GM23338 (cell line): ENCODE results near the gene FASTKD1. TPM values are rescaled to one million over a fixed set of nuclear protein-coding genes. Genes with fewer than 3 reads are reported as not detected.
"Not testable (repeated sequence)": the region's sequence is repeated elsewhere in the genome, so short reads cannot be mapped to it uniquely, and the experiment has no call there.

Experiments
- ATAC-seq: fragments of 200-7000 bp; cut with Tn5 transposase; 3 replicates; pipeline ENCODE4 v1.9.1; 2020
- DNase-seq: peaks from one replicate; pipeline ENCODE4 v3.0.0-alpha.2; 2015; ENCODE audit warnings: low spot score
- H2AFZ ChIP-seq: fragments of 200-600 bp; sonication (generic); 2 replicates; pipeline ENCODE4 v1.8.0; 2016; ENCODE audit warnings: antibody characterized with exemption, mild to moderate bottlenecking, moderate library complexity
- H3F3A ChIP-seq: fragments of 200-600 bp; sonication (generic); replicated peaks from 2 replicates; pipeline ENCODE4 v1.8.0; 2017; ENCODE audit warnings: antibody characterized with exemption, mixed run types, low read depth
- H3K27ac ChIP-seq: fragments of 200-600 bp; sonication (generic); 2 replicates; pipeline ENCODE4 v1.6.1; 2016; ENCODE audit warnings: low read depth
- H3K27me3 ChIP-seq: fragments of 200-600 bp; sonication (generic); 2 replicates; pipeline ENCODE4 v1.8.0; 2016; ENCODE audit warnings: mild to moderate bottlenecking, mixed run types, moderate library complexity; ENCODE audit not compliant: insufficient read depth
- H3K36me3 ChIP-seq: fragments of 200-600 bp; sonication (generic); 2 replicates; pipeline ENCODE4 v1.8.0; 2016; ENCODE audit warnings: mild to moderate bottlenecking; ENCODE audit not compliant: insufficient read depth
- H3K4me1 ChIP-seq: fragments of 200-600 bp; sonication (generic); 2 replicates; pipeline ENCODE4 v1.8.0; 2016; ENCODE audit warnings: mild to moderate bottlenecking, moderate library complexity; ENCODE audit not compliant: insufficient read depth
- H3K4me2 ChIP-seq: fragments of 200-600 bp; sonication (generic); 2 replicates; pipeline ENCODE4 v1.7.1; 2017; ENCODE audit warnings: mixed run types
- H3K4me3 ChIP-seq: fragments of 200-600 bp; sonication (generic); 2 replicates; pipeline ENCODE4 v1.6.1; 2016; ENCODE audit warnings: mixed run types
- H3K79me2 ChIP-seq: fragments of 200-600 bp; sonication (generic); replicated peaks from 2 replicates; pipeline ENCODE4 v1.8.0; 2017; ENCODE audit warnings: mild to moderate bottlenecking; ENCODE audit not compliant: insufficient read depth
- H3K9me2 ChIP-seq: fragments of 200-600 bp; sonication (generic); 2 replicates; pipeline ENCODE4 v1.8.0; 2017; ENCODE audit not compliant: insufficient read depth
- H4K20me1 ChIP-seq: fragments of 200-600 bp; sonication (generic); replicated peaks from 2 replicates; pipeline ENCODE4 v1.8.0; 2017; ENCODE audit warnings: mild to moderate bottlenecking; ENCODE audit not compliant: insufficient read depth
- H3K27ac Mint-ChIP-seq: 2 replicates; pipeline ENCODE4 v1.8.0; 2020; ENCODE audit warnings: inconsistent platforms, mild to moderate bottlenecking, moderate library complexity, mixed read lengths
- H3K27me3 Mint-ChIP-seq: 3 replicates; pipeline ENCODE4 v1.8.0; 2022; ENCODE audit warnings: low read depth, mild to moderate bottlenecking, moderate library complexity, mixed read lengths, inconsistent platforms; ENCODE audit not compliant: insufficient read depth, poor library complexity
- H3K36me3 Mint-ChIP-seq: 3 replicates; pipeline ENCODE4 v1.8.0; 2021; ENCODE audit warnings: low read depth, mild to moderate bottlenecking, inconsistent platforms, moderate library complexity, mixed read lengths
- H3K4me1 Mint-ChIP-seq: 3 replicates; pipeline ENCODE4 v1.8.0; 2020; ENCODE audit warnings: mild to moderate bottlenecking, inconsistent platforms, mixed read lengths
- H3K4me3 Mint-ChIP-seq: 3 replicates; pipeline ENCODE4 v1.8.0; 2021; ENCODE audit warnings: moderate library complexity, mild to moderate bottlenecking, inconsistent platforms, mixed read lengths
- H3K9me3 Mint-ChIP-seq: 3 replicates; pipeline ENCODE4 v1.8.0; 2020; ENCODE audit warnings: moderate library complexity, mild to moderate bottlenecking, inconsistent platforms, mixed read lengths
- JUNB ChIP-seq: IDR thresholded peaks from one replicate; pipeline ENCODE4 v1.6.1; 2016; ENCODE audit warnings: antibody characterized with exemption; ENCODE audit not compliant: unreplicated experiment
- NANOG ChIP-seq: IDR thresholded peaks from 2 replicates; pipeline ENCODE4 v1.6.1; 2016; ENCODE audit warnings: antibody characterized with exemption, borderline replicate concordance
- polyA plus RNA-seq: library from polyadenylated mRNA; unstranded; fragments of >200 nt; fragmentation: Nextera tagmentation; extraction: Ambion mirVana; gene quantifications from 2 replicates; pipeline ENCODE4 v1.2.1, GENCODE V29; 2016
- total RNA-seq: library from RNA; depleted of rRNA; stranded (reverse); fragments of >200 nt; shearing (Covaris generic); gene quantifications from 2 replicates; pipeline ENCODE4 v1.2.3, GENCODE V29; 2014
- TF ChIP-seq, protein P1 (sequence below): fragments of 250-450 bp; sonication (Bioruptor Pico); IDR thresholded peaks from 2 replicates; pipeline ENCODE4 v1.5.0; 2020; ENCODE audit warnings: mild to moderate bottlenecking, moderate library complexity

Gene FASTKD1
- total and polyA plus RNA-seq, 2 experiments from 2014 or later: 49.0 to 53.3 TPM

DNA sequence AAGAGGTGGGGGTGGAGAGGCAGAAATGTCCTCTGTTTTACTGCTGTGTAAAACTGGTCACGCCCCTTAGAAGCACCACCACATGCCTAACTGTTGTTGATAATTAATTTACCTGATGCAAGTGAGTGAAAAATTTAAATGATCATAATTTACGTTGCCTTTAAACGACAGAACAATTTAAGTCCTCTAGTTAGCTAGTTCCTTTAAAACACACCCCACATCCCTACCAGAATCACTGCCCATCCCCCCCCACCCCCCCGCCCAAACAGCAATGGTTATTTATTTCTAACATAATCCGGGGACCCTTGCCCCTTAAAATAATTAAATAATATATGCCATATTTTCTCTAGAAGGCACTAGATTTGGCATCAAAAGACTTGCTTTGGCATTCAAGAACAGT, 9.9 kb upstream of the FASTKD1 start (continued):
- TF ChIP-seq, protein P1, sequence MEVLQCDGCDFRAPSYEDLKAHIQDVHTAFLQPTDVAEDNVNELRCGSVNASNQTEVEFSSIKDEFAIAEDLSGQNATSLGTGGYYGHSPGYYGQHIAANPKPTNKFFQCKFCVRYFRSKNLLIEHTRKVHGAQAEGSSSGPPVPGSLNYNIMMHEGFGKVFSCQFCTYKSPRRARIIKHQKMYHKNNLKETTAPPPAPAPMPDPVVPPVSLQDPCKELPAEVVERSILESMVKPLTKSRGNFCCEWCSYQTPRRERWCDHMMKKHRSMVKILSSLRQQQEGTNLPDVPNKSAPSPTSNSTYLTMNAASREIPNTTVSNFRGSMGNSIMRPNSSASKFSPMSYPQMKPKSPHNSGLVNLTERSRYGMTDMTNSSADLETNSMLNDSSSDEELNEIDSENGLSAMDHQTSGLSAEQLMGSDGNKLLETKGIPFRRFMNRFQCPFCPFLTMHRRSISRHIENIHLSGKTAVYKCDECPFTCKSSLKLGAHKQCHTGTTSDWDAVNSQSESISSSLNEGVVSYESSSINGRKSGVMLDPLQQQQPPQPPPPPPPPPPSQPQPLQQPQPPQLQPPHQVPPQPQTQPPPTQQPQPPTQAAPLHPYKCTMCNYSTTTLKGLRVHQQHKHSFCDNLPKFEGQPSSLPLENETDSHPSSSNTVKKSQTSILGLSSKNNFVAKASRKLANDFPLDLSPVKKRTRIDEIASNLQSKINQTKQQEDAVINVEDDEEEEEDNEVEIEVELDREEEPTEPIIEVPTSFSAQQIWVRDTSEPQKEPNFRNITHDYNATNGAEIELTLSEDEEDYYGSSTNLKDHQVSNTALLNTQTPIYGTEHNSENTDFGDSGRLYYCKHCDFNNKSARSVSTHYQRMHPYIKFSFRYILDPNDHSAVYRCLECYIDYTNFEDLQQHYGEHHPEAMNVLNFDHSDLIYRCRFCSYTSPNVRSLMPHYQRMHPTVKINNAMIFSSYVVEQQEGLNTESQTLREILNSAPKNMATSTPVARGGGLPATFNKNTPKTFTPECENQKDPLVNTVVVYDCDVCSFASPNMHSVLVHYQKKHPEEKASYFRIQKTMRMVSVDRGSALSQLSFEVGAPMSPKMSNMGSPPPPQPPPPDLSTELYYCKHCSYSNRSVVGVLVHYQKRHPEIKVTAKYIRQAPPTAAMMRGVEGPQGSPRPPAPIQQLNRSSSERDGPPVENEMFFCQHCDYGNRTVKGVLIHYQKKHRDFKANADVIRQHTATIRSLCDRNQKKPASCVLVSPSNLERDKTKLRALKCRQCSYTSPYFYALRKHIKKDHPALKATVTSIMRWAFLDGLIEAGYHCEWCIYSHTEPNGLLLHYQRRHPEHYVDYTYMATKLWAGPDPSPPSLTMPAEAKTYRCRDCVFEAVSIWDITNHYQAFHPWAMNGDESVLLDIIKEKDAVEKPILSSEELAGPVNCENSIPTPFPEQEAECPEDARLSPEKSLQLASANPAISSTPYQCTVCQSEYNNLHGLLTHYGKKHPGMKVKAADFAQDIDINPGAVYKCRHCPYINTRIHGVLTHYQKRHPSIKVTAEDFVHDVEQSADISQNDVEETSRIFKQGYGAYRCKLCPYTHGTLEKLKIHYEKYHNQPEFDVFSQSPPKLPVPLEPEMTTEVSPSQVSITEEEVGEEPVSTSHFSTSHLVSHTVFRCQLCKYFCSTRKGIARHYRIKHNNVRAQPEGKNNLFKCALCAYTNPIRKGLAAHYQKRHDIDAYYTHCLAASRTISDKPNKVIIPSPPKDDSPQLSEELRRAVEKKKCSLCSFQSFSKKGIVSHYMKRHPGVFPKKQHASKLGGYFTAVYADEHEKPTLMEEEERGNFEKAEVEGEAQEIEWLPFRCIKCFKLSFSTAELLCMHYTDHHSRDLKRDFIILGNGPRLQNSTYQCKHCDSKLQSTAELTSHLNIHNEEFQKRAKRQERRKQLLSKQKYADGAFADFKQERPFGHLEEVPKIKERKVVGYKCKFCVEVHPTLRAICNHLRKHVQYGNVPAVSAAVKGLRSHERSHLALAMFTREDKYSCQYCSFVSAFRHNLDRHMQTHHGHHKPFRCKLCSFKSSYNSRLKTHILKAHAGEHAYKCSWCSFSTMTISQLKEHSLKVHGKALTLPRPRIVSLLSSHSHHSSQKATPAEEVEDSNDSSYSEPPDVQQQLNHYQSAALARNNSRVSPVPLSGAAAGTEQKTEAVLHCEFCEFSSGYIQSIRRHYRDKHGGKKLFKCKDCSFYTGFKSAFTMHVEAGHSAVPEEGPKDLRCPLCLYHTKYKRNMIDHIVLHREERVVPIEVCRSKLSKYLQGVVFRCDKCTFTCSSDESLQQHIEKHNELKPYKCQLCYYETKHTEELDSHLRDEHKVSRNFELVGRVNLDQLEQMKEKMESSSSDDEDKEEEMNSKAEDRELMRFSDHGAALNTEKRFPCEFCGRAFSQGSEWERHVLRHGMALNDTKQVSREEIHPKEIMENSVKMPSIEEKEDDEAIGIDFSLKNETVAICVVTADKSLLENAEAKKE: no peak
- TF ChIP-seq JUNB: no peak
- TF ChIP-seq NANOG: no peak

DNA sequence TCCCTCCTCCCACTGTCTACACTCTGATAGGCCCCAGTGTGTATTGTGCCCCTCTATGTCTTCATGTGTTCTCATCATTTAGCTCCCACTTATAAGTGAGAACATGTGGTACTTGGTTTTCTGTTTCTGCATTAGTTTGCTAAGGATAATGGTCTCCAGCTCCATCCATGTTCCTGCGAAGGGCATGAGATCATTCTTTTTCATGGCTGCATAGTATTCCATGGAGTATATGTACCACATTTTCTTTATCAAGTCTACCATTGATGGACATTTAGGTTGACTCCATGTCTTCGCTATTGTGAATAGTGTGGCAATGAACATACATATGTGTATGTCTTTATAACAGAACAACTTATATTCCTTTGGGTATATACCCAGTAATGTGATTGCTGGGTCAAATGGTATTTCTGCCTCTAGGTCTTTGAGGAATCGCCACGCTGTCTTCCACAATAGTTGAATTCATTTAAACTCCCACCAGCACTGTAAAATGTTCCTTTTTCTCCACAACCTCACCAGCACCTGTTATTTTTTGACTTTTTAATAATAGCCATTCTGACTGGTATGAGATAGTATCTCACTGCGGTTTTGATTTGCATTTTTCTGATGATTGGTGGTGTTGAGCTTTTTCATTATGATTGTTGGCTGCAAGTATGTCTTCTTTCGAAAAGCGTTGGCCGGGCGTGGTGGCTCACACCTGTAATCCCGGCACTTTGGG, 9.0 kb upstream of the FASTKD1 start:
- H4K20me1 ChIP-seq: peaks cover 17% of the 10 kb centered on the region
- Mint-ChIP-seq H3K9me3 (peaks cover 19% of the 10 kb centered on the region), H3K4me3 (peak overlapping the region; percentile 2; the same call in 1 of the 3 replicates)

GRCh38 chr2:169579044-169579443, 5.4 kb upstream of the FASTKD1 start:
- no peak overlapping the region for H3K27ac Mint-ChIP-seq
- peaks cover 7% of the 10 kb centered on the region; the same call in 1 of the 3 replicates for H3K36me3 Mint-ChIP-seq
- no peaks in the 10 kb centered on the region for H3K9me2 ChIP-seq
- H3K4me3 Mint-ChIP-seq: no peak overlapping the region
- H3K27ac ChIP-seq: no peak overlapping the region
- H3K4me1 ChIP-seq: no peaks in the 10 kb centered on the region
- no peak overlapping the region for H2AFZ ChIP-seq
- H3K27me3 Mint-ChIP-seq: peaks cover 6% of the 10 kb centered on the region
- no peaks in the 10 kb centered on the region for H3F3A ChIP-seq
- DNase-seq: no peak
- no peaks in the 10 kb centered on the region for H3K27me3 ChIP-seq
- H4K20me1 ChIP-seq: no peaks in the 10 kb centered on the region
- H3K36me3 ChIP-seq: peaks cover 4% of the 10 kb centered on the region; the same call in 1 of the 2 replicates
- H3K4me3 ChIP-seq: no peak overlapping the region
- no peak overlapping the region for H3K4me2 ChIP-seq
- no peaks in the 10 kb centered on the region for H3K79me2 ChIP-seq
- ATAC-seq: no peak
- no peaks in the 10 kb centered on the region; the same call in 2 of the 3 replicates for H3K4me1 Mint-ChIP-seq
- H3K9me3 Mint-ChIP-seq: peaks cover 31% of the 10 kb centered on the region
- TF ChIP-seq, protein P1: no peak

More for the DNA sequence above, 9.0 kb upstream of the FASTKD1 start:
- not testable (repeated sequence) for DNase-seq, H2AFZ ChIP-seq, H3K27me3 ChIP-seq, H3K4me2 ChIP-seq, H3K4me3 ChIP-seq, H3K27ac ChIP-seq, H3F3A ChIP-seq, H3K9me2 ChIP-seq, H3K36me3 ChIP-seq, ATAC-seq, H3K27ac Mint-ChIP-seq
- Histone ChIP-seq H3K4me1 (peaks cover 12% of the 10 kb centered on the region), H3K79me2 (peaks cover 32% of the 10 kb centered on the region)
- Mint-ChIP-seq H3K4me1 (peaks cover 11% of the 10 kb centered on the region), H3K27me3 (peaks cover 20% of the 10 kb centered on the region), H3K36me3 (peaks cover 10% of the 10 kb centered on the region; the same call in 1 of the 3 replicates)
